Tibial nerve (tissue), 3 donors: ENCODE results near the gene GRIFIN.

Source experiments
- POLR2A ChIP-seq, 2 donors: fragments of 450-650 bp; IDR thresholded peaks; one replicate each; pipeline ENCODE4 v1.6.1; 2017; ENCODE audit warnings: antibody characterized with exemption in 2 of 2, mild to moderate bottlenecking in 2 of 2, moderate library complexity in 2 of 2
- TF ChIP-seq, protein P1 (sequence below), 5 experiments: fragments of 200-600 bp in 3 of 5; fragments of 450-650 bp in 2 of 5; sonication (generic) in 3 of 5; IDR thresholded peaks; one replicate each; pipeline ENCODE4 v1.5.1; 2016 to 2019; ENCODE audit warnings: antibody characterized with exemption in 5 of 5, mild to moderate bottlenecking in 3 of 5, moderate library complexity in 2 of 5

DNA sequence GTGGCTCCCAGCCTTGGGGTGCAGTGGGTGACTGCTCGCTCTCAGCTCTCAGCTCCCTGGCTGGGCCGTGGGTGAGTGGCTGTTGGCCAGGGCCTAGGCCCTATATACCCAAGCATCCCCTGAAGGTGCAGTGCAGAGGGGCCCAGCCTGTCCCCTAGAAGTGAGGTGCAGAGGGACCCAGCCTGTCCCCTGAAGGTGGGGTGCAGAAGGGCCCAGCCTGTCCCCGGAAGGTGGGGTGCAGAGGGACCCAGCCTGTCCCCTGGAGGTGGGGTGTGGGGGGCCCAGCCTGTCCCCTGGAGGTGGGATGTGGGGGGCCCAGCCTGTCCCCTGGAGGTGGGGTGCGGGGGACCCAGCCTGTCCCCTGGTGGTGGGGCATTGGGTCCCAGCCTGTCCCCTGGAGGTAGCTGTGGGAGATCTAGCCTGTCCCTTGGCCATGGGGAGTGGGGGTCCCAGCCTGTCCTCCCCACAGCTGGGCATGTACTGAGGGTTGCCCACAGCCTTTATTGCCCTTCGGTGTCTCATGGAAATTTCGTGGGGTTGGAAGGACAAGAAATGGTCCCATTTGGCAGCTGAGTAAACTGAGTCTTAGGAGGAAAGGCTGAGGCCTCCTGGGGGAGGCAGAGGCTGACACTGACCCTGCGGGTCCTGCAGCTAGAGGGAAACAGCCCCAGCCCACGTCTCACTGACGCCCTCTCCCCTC, 25.9 kb upstream of the GRIFIN start:
- TF ChIP-seq, protein P1, sequence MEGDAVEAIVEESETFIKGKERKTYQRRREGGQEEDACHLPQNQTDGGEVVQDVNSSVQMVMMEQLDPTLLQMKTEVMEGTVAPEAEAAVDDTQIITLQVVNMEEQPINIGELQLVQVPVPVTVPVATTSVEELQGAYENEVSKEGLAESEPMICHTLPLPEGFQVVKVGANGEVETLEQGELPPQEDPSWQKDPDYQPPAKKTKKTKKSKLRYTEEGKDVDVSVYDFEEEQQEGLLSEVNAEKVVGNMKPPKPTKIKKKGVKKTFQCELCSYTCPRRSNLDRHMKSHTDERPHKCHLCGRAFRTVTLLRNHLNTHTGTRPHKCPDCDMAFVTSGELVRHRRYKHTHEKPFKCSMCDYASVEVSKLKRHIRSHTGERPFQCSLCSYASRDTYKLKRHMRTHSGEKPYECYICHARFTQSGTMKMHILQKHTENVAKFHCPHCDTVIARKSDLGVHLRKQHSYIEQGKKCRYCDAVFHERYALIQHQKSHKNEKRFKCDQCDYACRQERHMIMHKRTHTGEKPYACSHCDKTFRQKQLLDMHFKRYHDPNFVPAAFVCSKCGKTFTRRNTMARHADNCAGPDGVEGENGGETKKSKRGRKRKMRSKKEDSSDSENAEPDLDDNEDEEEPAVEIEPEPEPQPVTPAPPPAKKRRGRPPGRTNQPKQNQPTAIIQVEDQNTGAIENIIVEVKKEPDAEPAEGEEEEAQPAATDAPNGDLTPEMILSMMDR (IDR thresholded peaks at IDR 0.05), result no peak
- TF ChIP-seq POLR2A (IDR thresholded peaks at IDR 0.05), result no peak
